SK-N-SH (cell line): ENCODE results near the gene CERS6. TPM values are rescaled to one million over a fixed set of nuclear protein-coding genes. Genes with fewer than 3 reads are reported as not detected.

ENCODE experiments used
- CTCF ChIA-PET: fragments of 300-600, 350-600 bp; formaldehyde crosslinking; extraction: SDS; loops from one replicate; lab custom pipeline; 2021; lab: Yijun Ruan, JAX
- POLR2A ChIA-PET: fragments of 350-600 bp; sonication (Branson Sonifier 250); formaldehyde crosslinking; extraction: SDS; loops from one replicate; lab custom pipeline; 2020; ENCODE audit warnings: antibody characterized with exemption, inconsistent platforms; lab: Yijun Ruan, JAX
- DNase-seq: peaks from one replicate; pipeline ENCODE4 v3.0.0; 2012
- H2AFZ ChIP-seq: fragments of 200-600 bp; sonication (generic); 2 replicates; pipeline ENCODE4 v1.8.1; 2016; ENCODE audit warnings: antibody characterized with exemption, mild to moderate bottlenecking, low read depth
- H3F3A ChIP-seq: fragments of 200-600 bp; sonication (generic); replicated peaks from 2 replicates; pipeline ENCODE3; 2016; ENCODE audit warnings: antibody characterized with exemption, mild to moderate bottlenecking; ENCODE audit not compliant: insufficient read depth
- H3K27ac ChIP-seq, 2 experiments: fragments of 200-500 bp in 1 of 2; fragments of 200-600 bp in 1 of 2; sonication (Bioruptor generic) in 1 of 2; sonication (generic), shearing (Covaris generic) in 1 of 2; 2 replicates each; pipeline versions ENCODE4 v1.5.1 to v1.6.1; 2014 to 2016; ENCODE audit warnings: low read depth in 2 of 2, inconsistent platforms in 1 of 2, low read length in 1 of 2, mild to moderate bottlenecking in 1 of 2, mixed read lengths in 1 of 2
- H3K27me3 ChIP-seq: fragments of 200-600 bp; sonication (generic), shearing (Covaris generic); 2 replicates; pipeline ENCODE4 v1.6.1; 2016; ENCODE audit warnings: mixed run types; ENCODE audit not compliant: insufficient read depth
- H3K36me3 ChIP-seq, 2 experiments: fragments of 200-500 bp in 1 of 2; fragments of 200-600 bp in 1 of 2; sonication (Bioruptor generic) in 1 of 2; sonication (generic) in 1 of 2; replicated peaks in 1 of 2; 2 replicates each; pipeline versions ENCODE3 to v1.5.1; 2014 to 2016; ENCODE audit warnings: low read length in 1 of 2, mild to moderate bottlenecking in 1 of 2; ENCODE audit not compliant: insufficient read depth in 2 of 2, control insufficient read depth in 1 of 2
- H3K4me1 ChIP-seq, 2 experiments: fragments of 200-500 bp in 1 of 2; fragments of 200-600 bp in 1 of 2; sonication (Bioruptor generic) in 1 of 2; sonication (generic), shearing (Covaris generic) in 1 of 2; 2 replicates each; pipeline versions ENCODE4 v1.5.1 to v1.6.1; 2014 to 2016; ENCODE audit warnings: low read depth in 1 of 2, low read length in 1 of 2, mixed run types in 1 of 2; ENCODE audit not compliant: insufficient read depth in 2 of 2, control insufficient read depth in 1 of 2
- H3K4me2 ChIP-seq: fragments of 200-600 bp; sonication (generic), shearing (Covaris generic); 2 replicates; pipeline ENCODE4 v1.6.1; 2017; ENCODE audit warnings: mixed run types
- H3K4me3 ChIP-seq, 2 experiments: fragments of 200-500 bp in 1 of 2; fragments of 200-600 bp in 1 of 2; sonication (Bioruptor generic) in 1 of 2; sonication (generic), shearing (Covaris generic) in 1 of 2; 2 replicates each; pipeline versions ENCODE4 v1.5.1 to v1.8.1; 2014 to 2016; ENCODE audit warnings: low read depth in 2 of 2, inconsistent platforms in 1 of 2, low read length in 1 of 2, mild to moderate bottlenecking in 1 of 2, mixed read lengths in 1 of 2, moderate library complexity in 1 of 2
- H3K79me2 ChIP-seq: fragments of 200-600 bp; sonication (generic); 2 replicates; pipeline ENCODE4 v1.8.1; 2017; ENCODE audit warnings: mild to moderate bottlenecking; ENCODE audit not compliant: insufficient read depth
- H3K9ac ChIP-seq: fragments of 200-600 bp; sonication (generic); 2 replicates; pipeline ENCODE4 v1.6.1; 2017; ENCODE audit warnings: mixed run types
- H3K9me2 ChIP-seq: fragments of 200-600 bp; sonication (generic); 2 replicates; pipeline ENCODE4 v1.6.1; 2017; ENCODE audit warnings: mixed run types
- H3K9me3 ChIP-seq: fragments of 200-600 bp; sonication (generic); 2 replicates; pipeline ENCODE4 v1.6.1; 2017; ENCODE audit warnings: mixed run types, mild to moderate bottlenecking, moderate library complexity
- H4K20me1 ChIP-seq: fragments of 200-600 bp; sonication (generic); 2 replicates; pipeline ENCODE4 v1.6.1; 2017; ENCODE audit warnings: mild to moderate bottlenecking, mixed run types; ENCODE audit not compliant: insufficient read depth
- CHD2 ChIP-seq: fragments of 150-350 bp; IDR thresholded peaks from 2 replicates; pipeline ENCODE4 v1.6.1; 2018; ENCODE audit warnings: low read length; ENCODE audit not compliant: partially characterized antibody
- EP300 ChIP-seq, 2 experiments: IDR thresholded peaks; 2 replicates each; pipeline versions ENCODE4 v1.4.0 to v1.6.1; 2012; ENCODE audit warnings: borderline replicate concordance in 1 of 2, low read depth in 1 of 2, low read length in 1 of 2
- EZH2phosphoT487 ChIP-seq: fragments of 200-600 bp; sonication (generic); IDR thresholded peaks from 2 replicates; pipeline ENCODE4 v1.6.1; 2017; ENCODE audit warnings: low read depth, mixed run types, mild to moderate bottlenecking, antibody characterized with exemption, moderate library complexity, borderline replicate concordance
- FOXM1 ChIP-seq: IDR thresholded peaks from 2 replicates; pipeline ENCODE4 v1.4.0; 2012; ENCODE audit warnings: low read depth, mild to moderate bottlenecking
- GABPA ChIP-seq: IDR thresholded peaks from 2 replicates; pipeline ENCODE4 v1.4.0; 2012; ENCODE audit warnings: low read depth, mild to moderate bottlenecking
- GATA2 ChIP-seq: sonication (generic); formaldehyde crosslinking; IDR thresholded peaks from 2 replicates; pipeline ENCODE4 v1.5.0; 2020; ENCODE audit warnings: mild to moderate bottlenecking, missing genetic modification reagents
- MEF2A ChIP-seq: IDR thresholded peaks from 2 replicates; pipeline ENCODE4 v1.4.0; 2012; ENCODE audit warnings: low read depth, borderline replicate concordance
- MXI1 ChIP-seq: IDR thresholded peaks from 2 replicates; pipeline ENCODE4 v1.6.1; 2012; ENCODE audit warnings: mild to moderate bottlenecking, low read depth, low read length, improper control_type of control experiment
- NFIC ChIP-seq: IDR thresholded peaks from 2 replicates; pipeline ENCODE4 v1.4.0; 2012; ENCODE audit warnings: borderline replicate concordance
- POLR2AphosphoS5 ChIP-seq: IDR thresholded peaks from 2 replicates; pipeline ENCODE4 v1.6.1; 2012; ENCODE audit warnings: low read depth, low read length
- RAD21 ChIP-seq: IDR thresholded peaks from 2 replicates; pipeline ENCODE4 v1.6.1; 2012; ENCODE audit warnings: mild to moderate bottlenecking, low read length
- RCOR1 ChIP-seq: fragments of 150-350 bp; IDR thresholded peaks from 2 replicates; pipeline ENCODE4 v1.6.1; 2017; ENCODE audit warnings: antibody characterized with exemption, low read length
- RXRA ChIP-seq: IDR thresholded peaks from 2 replicates; pipeline ENCODE4 v1.4.0; 2012; ENCODE audit warnings: low read depth, mild to moderate bottlenecking, borderline replicate concordance
- SIN3A ChIP-seq: IDR thresholded peaks from 2 replicates; pipeline ENCODE4 v1.6.1; 2012; ENCODE audit warnings: low read depth, mild to moderate bottlenecking, low read length, moderate library complexity, borderline replicate concordance
- TCF12 ChIP-seq: IDR thresholded peaks from 2 replicates; pipeline ENCODE4 v1.4.0; 2012
- TEAD4 ChIP-seq: IDR thresholded peaks from 2 replicates; pipeline ENCODE4 v1.4.0; 2012; ENCODE audit warnings: mild to moderate bottlenecking, borderline replicate concordance; ENCODE audit not compliant: insufficient read depth
- WGBS: methylation state at CpG from one replicate; pipeline ENCODE4 v1.1.6; 2017; ENCODE audit warnings: low lambda C conversion rate; 5-methylcytosine and 5-hydroxymethylcytosine counted together
- polyA plus RNA-seq, 3 experiments: library from polyadenylated mRNA; depleted of rRNA; stranded (reverse); fragments of >200 nt; gene quantifications; 2 replicates each; pipeline ENCODE4 v1.2.3, GENCODE V29; 2012
- TF ChIP-seq, protein P1 (sequence below): IDR thresholded peaks from 2 replicates; pipeline ENCODE4 v1.4.0; 2012; ENCODE audit warnings: low read depth, borderline replicate concordance
- TF ChIP-seq, protein P2 (sequence below): fragments of 150-350 bp; IDR thresholded peaks from 2 replicates; pipeline ENCODE4 v1.6.1; 2017; ENCODE audit warnings: antibody characterized with exemption, low read length, low read depth, borderline replicate concordance
- TF ChIP-seq, protein P3 (sequence below): fragments of 200-600 bp; sonication (generic); IDR thresholded peaks from 2 replicates; pipeline ENCODE4 v1.6.1; 2017; ENCODE audit warnings: antibody characterized with exemption, mild to moderate bottlenecking, moderate library complexity
- TF ChIP-seq, protein P4 (sequence below): IDR thresholded peaks from 2 replicates; pipeline ENCODE4 v1.6.1; 2012; ENCODE audit warnings: mild to moderate bottlenecking, low read depth, low read length, moderate library complexity
- TF ChIP-seq, protein P5 (sequence below): IDR thresholded peaks from 2 replicates; pipeline ENCODE4; 2012

CERS6 gene
- polyA plus RNA-seq, 1 of the 3 experiments (the other 2 are of a cell fraction): 1.8 TPM

DNA sequence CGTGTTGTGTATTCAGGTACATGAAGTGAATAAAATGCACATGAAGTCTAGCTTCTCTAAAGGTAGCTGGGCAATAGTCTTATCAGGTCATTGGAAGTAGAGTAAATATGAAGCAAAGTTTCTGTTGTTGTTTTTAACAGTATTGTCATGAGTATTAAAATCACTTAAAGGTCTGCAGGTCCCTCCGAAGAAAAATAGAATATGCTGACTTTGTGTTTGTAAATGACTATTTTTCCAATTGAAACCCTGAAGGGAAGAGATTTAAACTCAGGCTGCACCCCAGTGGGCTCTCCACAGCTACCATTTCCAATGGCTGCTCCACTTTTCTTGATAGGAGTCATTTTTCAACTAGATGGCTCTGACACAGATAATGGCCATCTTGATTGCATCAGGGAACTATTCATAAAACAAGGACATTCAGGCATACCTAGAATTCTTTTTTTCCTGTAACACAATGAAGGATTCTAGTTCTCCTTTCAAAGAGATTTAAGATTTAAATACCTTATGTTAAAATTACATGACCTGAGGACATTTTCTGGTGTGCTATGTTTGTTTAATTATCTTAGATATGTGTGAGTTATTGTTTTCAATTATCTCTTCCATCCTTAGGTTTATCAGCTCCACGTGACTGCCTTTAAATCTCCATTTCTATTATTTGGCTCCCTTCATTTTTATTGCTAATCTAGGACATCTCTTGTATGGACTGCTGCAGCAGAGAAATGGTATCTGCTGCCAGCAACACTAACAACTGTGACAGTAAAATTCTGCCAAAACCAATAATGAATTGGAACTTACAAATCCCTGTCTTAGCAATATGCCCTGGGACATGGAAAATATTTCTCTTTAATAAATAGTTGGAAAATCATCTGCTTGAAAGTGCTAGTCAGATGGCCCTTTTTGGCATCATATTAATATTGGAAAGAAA, 197.2 kb downstream of the CERS6 start (continued):
- no peak for TF ChIP-seq MEF2A
- TF ChIP-seq MXI1: no peak
- TF ChIP-seq POLR2AphosphoS5: no peak
- no peak for TF ChIP-seq CHD2
- TF ChIP-seq EZH2phosphoT487: no peak
- TF ChIP-seq GATA2 (CRISPR knock-in tag): peak; percentile 58; the same call in 1 of the 2 replicates
- no peak for TF ChIP-seq GABPA
- 0 out of 4 replicates have a peak, but pooled peaks of 1 of the 2 experiments have one; percentile 34 for TF ChIP-seq EP300 (IDR thresholded peaks at IDR 0.05; ENCODE audit: borderline replicate concordance in 1 of 2, low read depth in 1 of 2, low read length in 1 of 2)
- TF ChIP-seq, protein P1, sequence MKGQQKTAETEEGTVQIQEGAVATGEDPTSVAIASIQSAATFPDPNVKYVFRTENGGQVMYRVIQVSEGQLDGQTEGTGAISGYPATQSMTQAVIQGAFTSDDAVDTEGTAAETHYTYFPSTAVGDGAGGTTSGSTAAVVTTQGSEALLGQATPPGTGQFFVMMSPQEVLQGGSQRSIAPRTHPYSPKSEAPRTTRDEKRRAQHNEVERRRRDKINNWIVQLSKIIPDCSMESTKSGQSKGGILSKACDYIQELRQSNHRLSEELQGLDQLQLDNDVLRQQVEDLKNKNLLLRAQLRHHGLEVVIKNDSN: peak; percentile 40; the same call in 1 of the 2 replicates
- TF ChIP-seq, protein P2, sequence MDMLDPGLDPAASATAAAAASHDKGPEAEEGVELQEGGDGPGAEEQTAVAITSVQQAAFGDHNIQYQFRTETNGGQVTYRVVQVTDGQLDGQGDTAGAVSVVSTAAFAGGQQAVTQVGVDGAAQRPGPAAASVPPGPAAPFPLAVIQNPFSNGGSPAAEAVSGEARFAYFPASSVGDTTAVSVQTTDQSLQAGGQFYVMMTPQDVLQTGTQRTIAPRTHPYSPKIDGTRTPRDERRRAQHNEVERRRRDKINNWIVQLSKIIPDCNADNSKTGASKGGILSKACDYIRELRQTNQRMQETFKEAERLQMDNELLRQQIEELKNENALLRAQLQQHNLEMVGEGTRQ: no peak

DNA sequence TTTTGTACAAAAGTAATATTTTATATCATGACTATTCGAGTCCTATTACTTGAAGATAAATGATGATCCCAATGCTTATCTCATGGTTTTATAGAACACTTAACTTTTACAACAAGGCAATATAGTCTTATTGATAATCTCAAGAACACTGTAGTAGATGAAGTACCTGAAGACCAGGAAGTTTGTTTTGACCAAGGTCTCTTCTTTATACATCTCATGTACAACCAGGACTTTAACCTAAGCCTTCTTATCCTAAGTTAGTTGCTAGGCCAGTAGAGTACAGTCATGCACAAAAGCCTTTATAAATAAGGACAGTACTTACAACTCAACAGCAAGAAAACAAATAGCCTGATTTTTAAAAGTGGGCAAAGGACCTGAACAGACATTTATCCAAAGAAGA, 198.6 kb downstream of the CERS6 start:
- TF ChIP-seq FOXM1 (no peak), RXRA (no peak), TEAD4 (no peak), SIN3A (no peak), GATA2 (CRISPR knock-in tag) (no peak), NFIC (no peak), RCOR1 (no peak), RAD21 (no peak), TCF12 (no peak)
- TF ChIP-seq, protein P2: no peak
- TF ChIP-seq, protein P3, sequence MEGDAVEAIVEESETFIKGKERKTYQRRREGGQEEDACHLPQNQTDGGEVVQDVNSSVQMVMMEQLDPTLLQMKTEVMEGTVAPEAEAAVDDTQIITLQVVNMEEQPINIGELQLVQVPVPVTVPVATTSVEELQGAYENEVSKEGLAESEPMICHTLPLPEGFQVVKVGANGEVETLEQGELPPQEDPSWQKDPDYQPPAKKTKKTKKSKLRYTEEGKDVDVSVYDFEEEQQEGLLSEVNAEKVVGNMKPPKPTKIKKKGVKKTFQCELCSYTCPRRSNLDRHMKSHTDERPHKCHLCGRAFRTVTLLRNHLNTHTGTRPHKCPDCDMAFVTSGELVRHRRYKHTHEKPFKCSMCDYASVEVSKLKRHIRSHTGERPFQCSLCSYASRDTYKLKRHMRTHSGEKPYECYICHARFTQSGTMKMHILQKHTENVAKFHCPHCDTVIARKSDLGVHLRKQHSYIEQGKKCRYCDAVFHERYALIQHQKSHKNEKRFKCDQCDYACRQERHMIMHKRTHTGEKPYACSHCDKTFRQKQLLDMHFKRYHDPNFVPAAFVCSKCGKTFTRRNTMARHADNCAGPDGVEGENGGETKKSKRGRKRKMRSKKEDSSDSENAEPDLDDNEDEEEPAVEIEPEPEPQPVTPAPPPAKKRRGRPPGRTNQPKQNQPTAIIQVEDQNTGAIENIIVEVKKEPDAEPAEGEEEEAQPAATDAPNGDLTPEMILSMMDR: no peak
- TF ChIP-seq, protein P4, sequence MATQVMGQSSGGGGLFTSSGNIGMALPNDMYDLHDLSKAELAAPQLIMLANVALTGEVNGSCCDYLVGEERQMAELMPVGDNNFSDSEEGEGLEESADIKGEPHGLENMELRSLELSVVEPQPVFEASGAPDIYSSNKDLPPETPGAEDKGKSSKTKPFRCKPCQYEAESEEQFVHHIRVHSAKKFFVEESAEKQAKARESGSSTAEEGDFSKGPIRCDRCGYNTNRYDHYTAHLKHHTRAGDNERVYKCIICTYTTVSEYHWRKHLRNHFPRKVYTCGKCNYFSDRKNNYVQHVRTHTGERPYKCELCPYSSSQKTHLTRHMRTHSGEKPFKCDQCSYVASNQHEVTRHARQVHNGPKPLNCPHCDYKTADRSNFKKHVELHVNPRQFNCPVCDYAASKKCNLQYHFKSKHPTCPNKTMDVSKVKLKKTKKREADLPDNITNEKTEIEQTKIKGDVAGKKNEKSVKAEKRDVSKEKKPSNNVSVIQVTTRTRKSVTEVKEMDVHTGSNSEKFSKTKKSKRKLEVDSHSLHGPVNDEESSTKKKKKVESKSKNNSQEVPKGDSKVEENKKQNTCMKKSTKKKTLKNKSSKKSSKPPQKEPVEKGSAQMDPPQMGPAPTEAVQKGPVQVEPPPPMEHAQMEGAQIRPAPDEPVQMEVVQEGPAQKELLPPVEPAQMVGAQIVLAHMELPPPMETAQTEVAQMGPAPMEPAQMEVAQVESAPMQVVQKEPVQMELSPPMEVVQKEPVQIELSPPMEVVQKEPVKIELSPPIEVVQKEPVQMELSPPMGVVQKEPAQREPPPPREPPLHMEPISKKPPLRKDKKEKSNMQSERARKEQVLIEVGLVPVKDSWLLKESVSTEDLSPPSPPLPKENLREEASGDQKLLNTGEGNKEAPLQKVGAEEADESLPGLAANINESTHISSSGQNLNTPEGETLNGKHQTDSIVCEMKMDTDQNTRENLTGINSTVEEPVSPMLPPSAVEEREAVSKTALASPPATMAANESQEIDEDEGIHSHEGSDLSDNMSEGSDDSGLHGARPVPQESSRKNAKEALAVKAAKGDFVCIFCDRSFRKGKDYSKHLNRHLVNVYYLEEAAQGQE: no peak
- TF ChIP-seq, protein P5, sequence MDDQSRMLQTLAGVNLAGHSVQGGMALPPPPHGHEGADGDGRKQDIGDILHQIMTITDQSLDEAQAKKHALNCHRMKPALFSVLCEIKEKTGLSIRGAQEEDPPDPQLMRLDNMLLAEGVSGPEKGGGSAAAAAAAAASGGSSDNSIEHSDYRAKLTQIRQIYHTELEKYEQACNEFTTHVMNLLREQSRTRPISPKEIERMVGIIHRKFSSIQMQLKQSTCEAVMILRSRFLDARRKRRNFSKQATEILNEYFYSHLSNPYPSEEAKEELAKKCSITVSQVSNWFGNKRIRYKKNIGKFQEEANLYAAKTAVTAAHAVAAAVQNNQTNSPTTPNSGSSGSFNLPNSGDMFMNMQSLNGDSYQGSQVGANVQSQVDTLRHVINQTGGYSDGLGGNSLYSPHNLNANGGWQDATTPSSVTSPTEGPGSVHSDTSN: no peak
- ChIA-PET CTCF (no interaction called here), POLR2A (no interaction called here)
- Histone ChIP-seq H3K4me1 (peaks cover 0 to 17% of the 10 kb centered on the region in 2 experiments; a peak in 2 of 4 replicates), H3K27ac (no peak overlapping the region), H3K9ac (no peak overlapping the region), H3K9me2 (no peaks in the 10 kb centered on the region), H4K20me1 (no peaks in the 10 kb centered on the region), H3K4me3 (no peak overlapping the region), H3F3A (no peaks in the 10 kb centered on the region), H2AFZ (no peak overlapping the region), H3K4me2 (no peak overlapping the region), H3K79me2 (no peaks in the 10 kb centered on the region), H3K27me3 (no peaks in the 10 kb centered on the region), H3K9me3 (no peaks in the 10 kb centered on the region), H3K36me3 (no peaks in the 10 kb centered on the region)
- DNase-seq: no peak
- 93% methylated on average over 1 of the region's 1 CpG for WGBS
